Measurements from ENCODE around the gene CLEC3A.

GRCh38 chr16:77986011-77986740, 36.2 kb upstream of the CLEC3A start:
- TF ChIP-seq, protein P1, sequence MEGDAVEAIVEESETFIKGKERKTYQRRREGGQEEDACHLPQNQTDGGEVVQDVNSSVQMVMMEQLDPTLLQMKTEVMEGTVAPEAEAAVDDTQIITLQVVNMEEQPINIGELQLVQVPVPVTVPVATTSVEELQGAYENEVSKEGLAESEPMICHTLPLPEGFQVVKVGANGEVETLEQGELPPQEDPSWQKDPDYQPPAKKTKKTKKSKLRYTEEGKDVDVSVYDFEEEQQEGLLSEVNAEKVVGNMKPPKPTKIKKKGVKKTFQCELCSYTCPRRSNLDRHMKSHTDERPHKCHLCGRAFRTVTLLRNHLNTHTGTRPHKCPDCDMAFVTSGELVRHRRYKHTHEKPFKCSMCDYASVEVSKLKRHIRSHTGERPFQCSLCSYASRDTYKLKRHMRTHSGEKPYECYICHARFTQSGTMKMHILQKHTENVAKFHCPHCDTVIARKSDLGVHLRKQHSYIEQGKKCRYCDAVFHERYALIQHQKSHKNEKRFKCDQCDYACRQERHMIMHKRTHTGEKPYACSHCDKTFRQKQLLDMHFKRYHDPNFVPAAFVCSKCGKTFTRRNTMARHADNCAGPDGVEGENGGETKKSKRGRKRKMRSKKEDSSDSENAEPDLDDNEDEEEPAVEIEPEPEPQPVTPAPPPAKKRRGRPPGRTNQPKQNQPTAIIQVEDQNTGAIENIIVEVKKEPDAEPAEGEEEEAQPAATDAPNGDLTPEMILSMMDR (IDR thresholded peaks at IDR 0.05 in 4 of 5, conservative IDR thresholded peaks at IDR 0.05 in 1 of 5) = no peak
- TF ChIP-seq POLR2A (IDR thresholded peaks at IDR 0.05) = no peak
